Transverse colon (tissue), 4 donors: ENCODE data around the gene PMFBP1. TPM values are rescaled to one million over a fixed set of nuclear protein-coding genes. Genes with fewer than 3 reads are reported as not detected.

Source experiments
- DNase-seq: peaks from one replicate; pipeline ENCODE4 v3.0.0-alpha.2; 2019
- H3K27ac ChIP-seq, 4 donors: fragments of 200-600 bp; sonication (generic); 2 replicates each; pipeline ENCODE4 v1.5.1; 2016 to 2018; ENCODE audit warnings: inconsistent platforms in 4 of 4
- H3K27me3 ChIP-seq: fragments of 200-600 bp; sonication (generic); 2 replicates; pipeline ENCODE4 v1.5.1; 2017; ENCODE audit warnings: inconsistent platforms
- H3K36me3 ChIP-seq, 4 donors: fragments of 200-600 bp; sonication (generic); 2 replicates each; pipeline ENCODE4 v1.5.1; 2017 to 2019; ENCODE audit warnings: inconsistent platforms in 4 of 4
- H3K4me1 ChIP-seq, 4 donors: fragments of 200-600 bp; sonication (generic); 2 replicates each; pipeline ENCODE4 v1.5.1; 2017 to 2020; ENCODE audit warnings: inconsistent platforms in 4 of 4
- H3K4me3 ChIP-seq, 4 donors: fragments of 200-600 bp; sonication (generic); 1 replicate in 1 of 4; 2 replicates in 3 of 4; pipeline versions ENCODE4 v1.5.1 to v1.6.1; 2017 to 2019; ENCODE audit warnings: inconsistent platforms in 4 of 4
- H3K9me3 ChIP-seq, 2 donors: fragments of 200-600 bp; sonication (generic); 2 replicates each; pipeline ENCODE4 v1.5.1; 2017 to 2019; ENCODE audit warnings: inconsistent platforms in 2 of 2
- CTCF ChIP-seq, 5 experiments: fragments of 200-600 bp in 3 of 5; fragments of 450-650 bp in 2 of 5; sonication (generic) in 3 of 5; IDR thresholded peaks; 1 replicate in 2 of 5; 2 replicates in 3 of 5; pipeline ENCODE4 v1.5.1; 2016 to 2017; ENCODE audit warnings: antibody characterized with exemption in 5 of 5, inconsistent platforms in 3 of 5, mild to moderate bottlenecking in 2 of 5, moderate library complexity in 1 of 5
- EP300 ChIP-seq: sonication (generic); formaldehyde crosslinking; IDR thresholded peaks from one replicate; pipeline ENCODE4 v1.6.1; 2017; ENCODE audit warnings: antibody characterized with exemption, low read depth
- POLR2A ChIP-seq: fragments of 450-650 bp; IDR thresholded peaks from one replicate; pipeline ENCODE4 v1.6.1; 2016; ENCODE audit warnings: antibody characterized with exemption, mild to moderate bottlenecking, moderate library complexity
- POLR2AphosphoS5 ChIP-seq, 3 donors: sonication (generic); formaldehyde crosslinking; IDR thresholded peaks; one replicate each; pipeline ENCODE4 v1.6.1; 2016; ENCODE audit warnings: antibody characterized with exemption in 3 of 3
- WGBS, 2 donors: methylation state at CpG; one replicate each; pipeline ENCODE4 v1.1.5; 2018; ENCODE audit warnings: low coverage in 1 of 2; 5-methylcytosine and 5-hydroxymethylcytosine counted together
- in situ Hi-C, 4 donors: fragments of 200-750 bp; cut with MboI; loops; one replicate each; pipeline versions ENCODE4 v1.15.0 to v1.15.1; 2017; ENCODE audit warnings: low sequenced_read_pairs in 3 of 4, low pct_ligation_motif_present in 1 of 4, low pct_unique_long_range_greater_than_20kb in 1 of 4
- intact Hi-C: fragments of 100-400 bp; cut with DNase I; formaldehyde crosslinking; loops from one replicate; pipeline ENCODE4 v1.15.1; 2023; ENCODE audit warnings: low total_unique reads
- total RNA-seq, 4 donors: library from RNA; depleted of rRNA; stranded (reverse); fragments of >200 nt; gene quantifications; one replicate each; pipeline ENCODE4 v1.1.0, GENCODE V29; 2016

The PMFBP1 gene
- 1 to 10 TPM in 3 of 4 donors, under 1 TPM in 1; 0.75 to 8.4 (median 4.2) TPM for total RNA-seq

- no peak within 1 kb of the TSS for H3K4me3 ChIP-seq
- H3K27ac ChIP-seq: no peak within 1 kb of the TSS
- no peaks in the 10 kb centered on the region for H3K27me3 ChIP-seq
- H3K36me3 ChIP-seq: no peaks in the 10 kb centered on the region
- H3K9me3 ChIP-seq: no peaks in the 10 kb centered on the region
- no peak for TF ChIP-seq CTCF (IDR thresholded peaks at IDR 0.05)
- TF ChIP-seq POLR2AphosphoS5 (IDR thresholded peaks at IDR 0.05): no peak
- no peak for TF ChIP-seq POLR2A
- no peak for TF ChIP-seq EP300
- in situ Hi-C loops: no loop called here
- H3K4me1 ChIP-seq: no peaks in the 10 kb centered on the region
- WGBS, 2 donors: 73 to 74% methylated on average over 9 to 11 of the region's 11 CpGs
- intact Hi-C loops: no loop called here
- DNase-seq: peak; percentile 18
Measured at GRCh38 chr16:72172105-72173034, at the start of gene PMFBP1. PMFBP1 (minus strand) TSS chr16:72172155; CDS start chr16:72171208, 947 bp downstream.

GRCh38 chr16:72221630-72222024 lies 49.7 kb upstream of the PMFBP1 start:
- intact Hi-C loops: no loop called here

GRCh38 chr16:72220875-72221629 lies 49.1 kb upstream of the PMFBP1 start:
- in situ Hi-C loops: no loop called here
- H3K27me3 ChIP-seq: no peaks in the 10 kb centered on the region

More at GRCh38 chr16:72221630-72222024, 49.7 kb upstream of the PMFBP1 start:
- Histone ChIP-seq H3K4me1 (peaks cover 0 to 25% (median 3%) of the 10 kb centered on the region in 4 donors), H3K9me3 (no peaks in the 10 kb centered on the region), H3K36me3 (no peaks in the 10 kb centered on the region), H3K27ac (no peak overlapping the region), H3K27me3 (no peaks in the 10 kb centered on the region), H3K4me3 (no peak overlapping the region)
- TF ChIP-seq CTCF (IDR thresholded peaks at IDR 0.05) (no peak), POLR2A (no peak), EP300 (no peak), POLR2AphosphoS5 (IDR thresholded peaks at IDR 0.05) (no peak)
- in situ Hi-C loops: no loop called here
- DNase-seq: no peak
- WGBS, 2 donors: 44 to 45% methylated on average over 5 of the region's 5 CpGs

More at GRCh38 chr16:72220875-72221629, 49.1 kb upstream of the PMFBP1 start:
- Histone ChIP-seq H3K36me3 (no peaks in the 10 kb centered on the region), H3K4me3 (no peak overlapping the region), H3K27ac (no peak overlapping the region), H3K9me3 (no peaks in the 10 kb centered on the region), H3K4me1 (peaks cover 0 to 25% (median 3%) of the 10 kb centered on the region in 4 donors)
- DNase-seq: no peak
- intact Hi-C loops: no loop called here
- TF ChIP-seq CTCF (IDR thresholded peaks at IDR 0.05) (no peak), POLR2AphosphoS5 (IDR thresholded peaks at IDR 0.05) (no peak), POLR2A (no peak), EP300 (no peak)
- WGBS, 2 donors: 24 to 39% methylated on average over 7 to 10 of the region's 10 CpGs
